ENCODE measurements around the gene TIAM1.

DNA sequence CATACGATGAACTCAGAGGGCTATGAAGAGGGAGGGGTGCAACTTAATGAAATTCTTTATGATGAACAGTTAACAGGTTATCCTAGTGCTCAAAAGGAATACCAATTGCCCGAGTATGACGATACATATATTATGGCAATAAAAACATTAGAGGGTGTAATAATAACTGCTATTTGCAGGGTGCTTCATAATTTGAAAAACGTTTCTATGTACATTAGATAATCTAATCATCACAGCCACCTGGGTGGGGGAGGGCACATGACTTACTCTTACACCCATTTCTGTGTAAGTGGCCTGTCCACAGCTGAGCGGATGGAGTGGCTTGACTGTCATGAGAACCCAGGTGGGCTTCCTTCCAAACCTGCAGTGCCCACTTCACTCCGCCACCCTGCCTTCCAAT is 46.3 kb downstream of the TIAM1 start:
- no peak for TF ChIP-seq POLR2A (IDR thresholded peaks at IDR 0.05)
- TF ChIP-seq, protein P1, sequence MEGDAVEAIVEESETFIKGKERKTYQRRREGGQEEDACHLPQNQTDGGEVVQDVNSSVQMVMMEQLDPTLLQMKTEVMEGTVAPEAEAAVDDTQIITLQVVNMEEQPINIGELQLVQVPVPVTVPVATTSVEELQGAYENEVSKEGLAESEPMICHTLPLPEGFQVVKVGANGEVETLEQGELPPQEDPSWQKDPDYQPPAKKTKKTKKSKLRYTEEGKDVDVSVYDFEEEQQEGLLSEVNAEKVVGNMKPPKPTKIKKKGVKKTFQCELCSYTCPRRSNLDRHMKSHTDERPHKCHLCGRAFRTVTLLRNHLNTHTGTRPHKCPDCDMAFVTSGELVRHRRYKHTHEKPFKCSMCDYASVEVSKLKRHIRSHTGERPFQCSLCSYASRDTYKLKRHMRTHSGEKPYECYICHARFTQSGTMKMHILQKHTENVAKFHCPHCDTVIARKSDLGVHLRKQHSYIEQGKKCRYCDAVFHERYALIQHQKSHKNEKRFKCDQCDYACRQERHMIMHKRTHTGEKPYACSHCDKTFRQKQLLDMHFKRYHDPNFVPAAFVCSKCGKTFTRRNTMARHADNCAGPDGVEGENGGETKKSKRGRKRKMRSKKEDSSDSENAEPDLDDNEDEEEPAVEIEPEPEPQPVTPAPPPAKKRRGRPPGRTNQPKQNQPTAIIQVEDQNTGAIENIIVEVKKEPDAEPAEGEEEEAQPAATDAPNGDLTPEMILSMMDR (IDR thresholded peaks at IDR 0.05) = no peak
- TF ChIP-seq EP300 (IDR thresholded peaks at IDR 0.05) = no peak
- no peak for TF ChIP-seq POLR2AphosphoS5 (IDR thresholded peaks at IDR 0.05)
